SJCRH30 (cell line): ENCODE measurements around the gene PCBP4. TPM values are rescaled to one million over a fixed set of nuclear protein-coding genes. Genes with fewer than 3 reads are reported as not detected.
A peak's percentile ranks its signal among the peaks of the same experiment; 100 is the strongest.
"Not testable (repeated sequence)": the region's sequence is repeated elsewhere in the genome, so short reads cannot be mapped to it uniquely, and the experiment has no call there.

Experiments
- DNase-seq, 2 experiments: peaks; one replicate each; pipeline ENCODE4 v3.0.0-alpha.2; 2015 to 2020
- H3K27ac ChIP-seq: fragments of 250-450 bp; sonication (Bioruptor Pico); 2 replicates; pipeline ENCODE4 v1.5.1; 2020; ENCODE audit warnings: mild to moderate bottlenecking, moderate library complexity
- H3K27me3 ChIP-seq: fragments of 250-450 bp; sonication (Bioruptor Pico); 2 replicates; pipeline ENCODE4 v1.5.1; 2020; ENCODE audit warnings: mild to moderate bottlenecking, moderate library complexity
- H3K36me3 ChIP-seq: fragments of 250-450 bp; sonication (Bioruptor Pico); 2 replicates; pipeline ENCODE4 v1.5.1; 2020; ENCODE audit warnings: mild to moderate bottlenecking, moderate library complexity
- H3K4me1 ChIP-seq: fragments of 250-450 bp; sonication (Bioruptor Pico); 2 replicates; pipeline ENCODE4 v1.5.1; 2020; ENCODE audit warnings: mild to moderate bottlenecking, moderate library complexity
- H3K4me3 ChIP-seq: fragments of 250-450 bp; sonication (Bioruptor Pico); 2 replicates; pipeline ENCODE4 v1.5.1; 2020; ENCODE audit warnings: mild to moderate bottlenecking, moderate library complexity
- H3K9me3 ChIP-seq: fragments of 250-450 bp; sonication (Bioruptor Pico); replicated peaks from 2 replicates; pipeline ENCODE4 v1.5.1; 2020; ENCODE audit warnings: mild to moderate bottlenecking, moderate library complexity
- total RNA-seq: library from RNA; depleted of rRNA; stranded (reverse); fragments of >200 nt; shearing (Covaris generic); gene quantifications from 2 replicates; pipeline ENCODE4 v1.2.3, GENCODE V29; 2014

PCBP4 gene
- total RNA-seq, 1 experiment from 2014 or later: 178 TPM

DNA sequence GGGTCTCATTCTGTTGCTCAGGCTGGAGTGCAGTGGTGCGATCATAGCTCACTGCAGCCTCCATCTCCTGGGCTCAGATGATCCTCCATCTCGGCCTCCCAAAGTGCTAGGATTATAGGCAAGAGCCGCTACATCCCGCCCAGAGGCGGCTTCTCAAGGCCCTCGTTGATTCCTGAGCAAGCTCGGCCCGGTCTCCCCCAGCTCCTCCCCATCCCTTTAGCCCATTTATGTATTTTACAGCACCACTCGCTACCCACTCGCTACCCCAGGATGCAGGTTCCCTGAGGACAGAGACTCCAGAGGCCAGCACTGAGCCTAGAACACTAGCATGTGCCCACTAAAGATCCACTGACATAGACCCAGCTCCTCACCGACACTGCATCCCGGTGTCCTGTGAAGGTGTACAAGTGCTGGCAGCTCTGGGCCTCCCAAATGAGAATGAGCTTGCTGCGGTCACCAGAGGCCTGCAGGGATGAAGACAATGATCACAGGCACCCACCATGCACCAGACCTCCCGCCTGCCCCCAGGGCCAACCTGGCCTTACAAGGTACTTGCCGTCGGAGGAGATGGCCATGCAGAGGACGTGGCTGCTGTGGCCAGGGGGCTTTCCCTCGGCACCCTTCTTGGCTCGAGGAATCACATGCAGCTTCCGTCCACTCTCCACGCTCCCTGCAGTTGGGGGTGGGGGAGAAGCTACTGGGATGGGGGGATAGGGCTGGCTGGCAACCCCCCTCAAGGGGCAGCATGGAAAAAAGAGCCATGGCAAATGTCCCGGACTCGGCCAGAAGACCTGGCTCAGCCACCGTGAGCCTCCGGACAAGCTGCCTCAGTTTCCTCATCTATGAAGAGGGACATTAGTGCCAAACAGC, 31.1 kb downstream of the PCBP4 start:
- DNase-seq: no peak
- peaks cover 38% of the 10 kb centered on the region for H3K36me3 ChIP-seq
- H3K4me3 ChIP-seq: no peak overlapping the region
- H3K27me3 ChIP-seq: no peaks in the 10 kb centered on the region
- H3K4me1 ChIP-seq: 0 out of 2 replicates have a peak, but pooled peaks cover 3% of the 10 kb centered on the region
- H3K9me3 ChIP-seq: no peaks in the 10 kb centered on the region
- H3K27ac ChIP-seq: no peak overlapping the region

- Histone ChIP-seq H3K4me1 (no peaks in the 10 kb centered on the region), H3K36me3 (peaks cover 40% of the 10 kb centered on the region), H3K27me3 (no peaks in the 10 kb centered on the region), H3K4me3 (no peak overlapping the region), H3K27ac (no peak overlapping the region), H3K9me3 (no peaks in the 10 kb centered on the region)
- DNase-seq: no peak
Measured at GRCh38 chr3:51934991-51935885, 32.0 kb downstream of the PCBP4 start.

DNA sequence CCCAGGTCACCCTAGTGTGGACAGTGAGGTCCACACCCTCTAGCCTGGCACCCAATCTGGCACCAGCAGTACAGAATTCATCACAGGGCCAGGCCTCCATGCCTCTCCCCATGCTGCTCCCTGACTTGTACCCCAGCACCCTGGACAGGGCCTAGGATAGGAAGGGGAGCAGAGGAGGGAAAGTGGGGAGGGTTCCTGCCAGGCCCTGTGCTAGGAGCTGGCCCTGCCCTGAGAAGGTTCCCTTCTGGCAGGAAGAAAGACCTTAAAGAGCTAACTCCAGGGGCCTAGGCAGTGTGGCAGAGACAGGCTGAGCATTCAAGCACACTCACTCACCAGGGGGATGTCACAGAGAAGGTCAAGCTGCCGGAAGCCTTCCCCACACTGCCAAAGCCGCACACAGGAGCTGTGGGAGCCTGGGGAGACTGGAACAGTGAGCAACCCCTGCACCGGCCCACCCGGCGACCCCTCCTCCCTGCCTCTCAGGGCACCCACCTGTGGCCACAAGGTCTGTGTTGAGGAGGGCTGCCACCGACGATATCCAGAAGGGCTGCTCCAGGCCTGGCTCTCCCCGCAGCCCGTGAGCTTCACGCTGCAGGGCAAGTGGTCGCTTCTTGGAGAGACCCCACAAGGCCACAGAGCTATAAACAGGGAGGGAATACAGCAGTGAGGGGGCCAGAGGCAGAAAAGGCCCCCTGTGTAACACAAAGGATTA, 33.0 kb downstream of the PCBP4 start:
- no peak for DNase-seq
- Histone ChIP-seq H3K27ac (no peak overlapping the region), H3K27me3 (no peaks in the 10 kb centered on the region), H3K9me3 (no peaks in the 10 kb centered on the region), H3K4me3 (no peak overlapping the region), H3K4me1 (no peaks in the 10 kb centered on the region), H3K36me3 (peaks cover 40% of the 10 kb centered on the region)

DNA sequence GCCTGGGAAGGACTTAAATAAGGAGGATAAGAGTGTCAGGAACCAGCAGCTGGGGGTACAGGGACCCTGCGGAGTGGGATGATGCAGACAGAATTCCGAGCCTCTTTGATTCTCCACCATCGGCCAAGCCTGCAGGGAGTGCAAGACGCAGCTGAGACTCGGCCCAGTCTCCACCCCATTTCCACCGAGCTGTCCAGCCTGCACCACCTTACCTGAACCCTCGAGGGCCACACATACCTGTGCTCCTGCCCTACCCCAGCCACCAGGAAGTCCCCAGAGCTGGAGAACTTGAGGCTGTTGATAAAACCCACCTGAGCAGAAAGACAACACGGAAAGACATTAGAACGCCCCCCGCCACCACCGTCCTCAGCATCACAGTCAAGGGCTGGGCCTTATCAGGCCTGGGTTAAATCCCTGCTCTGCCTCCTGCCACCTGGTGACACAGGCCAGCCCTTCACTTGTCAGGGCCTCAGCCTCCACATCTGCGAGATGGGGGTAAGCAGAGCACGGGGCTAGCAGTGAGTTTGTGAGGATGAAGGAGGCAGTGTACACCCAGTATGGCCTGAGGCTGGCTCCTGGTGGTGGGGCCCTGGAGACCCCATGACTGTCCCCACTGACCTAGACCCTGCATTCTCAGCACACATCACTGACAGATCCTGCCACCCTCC, 33.6 kb downstream of the PCBP4 start:
- H3K36me3 ChIP-seq: peaks cover 40% of the 10 kb centered on the region
- no peak overlapping the region for H3K4me3 ChIP-seq
- H3K9me3 ChIP-seq: no peaks in the 10 kb centered on the region
- H3K4me1 ChIP-seq: no peaks in the 10 kb centered on the region
- no peaks in the 10 kb centered on the region for H3K27me3 ChIP-seq
- no peak for DNase-seq
- H3K27ac ChIP-seq: no peak overlapping the region

- peaks cover 40% of the 10 kb centered on the region for H3K36me3 ChIP-seq
- H3K27ac ChIP-seq: no peak overlapping the region
- no peaks in the 10 kb centered on the region for H3K9me3 ChIP-seq
- no peak for DNase-seq
- H3K4me3 ChIP-seq: no peak overlapping the region
- H3K4me1 ChIP-seq: no peaks in the 10 kb centered on the region
- no peaks in the 10 kb centered on the region for H3K27me3 ChIP-seq
Measured at GRCh38 chr3:51932471-51933370, 34.5 kb downstream of the PCBP4 start.

DNA sequence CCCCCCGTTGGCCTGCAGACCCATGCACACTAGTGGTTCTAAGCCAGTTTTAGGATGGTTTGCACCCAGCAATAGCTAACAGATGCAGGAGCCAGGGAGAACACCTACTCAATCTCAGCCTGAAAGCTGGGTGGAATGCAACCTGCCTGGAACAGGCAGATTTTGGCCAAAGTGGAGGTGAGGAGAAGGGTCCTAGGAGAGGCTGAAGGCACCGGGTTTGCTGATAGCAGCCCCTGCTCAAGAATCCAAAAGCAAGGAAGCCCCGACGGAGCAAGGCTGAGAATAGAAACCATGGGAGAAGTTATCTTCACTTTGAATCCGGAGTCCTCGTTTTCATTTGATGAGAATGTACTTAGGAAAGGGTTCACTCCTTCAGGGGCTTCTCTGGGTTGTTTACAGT, 35.5 kb downstream of the PCBP4 start:
- Histone ChIP-seq H3K4me3 (no peak overlapping the region), H3K9me3 (no peaks in the 10 kb centered on the region), H3K27me3 (no peaks in the 10 kb centered on the region), H3K27ac (no peak overlapping the region), H3K4me1 (no peaks in the 10 kb centered on the region), H3K36me3 (peaks cover 36% of the 10 kb centered on the region)
- DNase-seq: no peak

DNA sequence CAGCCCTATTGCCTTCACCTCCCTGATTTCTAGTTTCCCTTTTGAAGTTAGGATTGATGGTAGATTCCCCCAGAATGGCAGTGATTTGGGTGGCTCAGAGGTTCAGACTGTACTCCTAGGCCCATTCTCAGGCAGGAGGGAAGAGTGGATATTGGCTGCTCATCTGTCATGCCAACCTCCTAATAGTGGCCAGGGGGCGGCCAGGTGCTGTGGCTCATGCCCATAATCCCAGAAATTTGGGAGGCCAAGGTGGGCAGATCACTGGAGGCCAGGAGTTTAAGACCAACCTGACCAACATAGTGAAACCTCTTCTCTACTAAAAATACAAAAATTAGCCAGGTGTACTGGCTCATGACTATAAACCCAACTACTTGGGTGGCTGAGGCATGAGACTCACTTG, 36.8 kb downstream of the PCBP4 start:
- Histone ChIP-seq H3K4me1 (no peaks in the 10 kb centered on the region), H3K27ac (no peak overlapping the region), H3K4me3 (no peak overlapping the region), H3K36me3 (peaks cover 24% of the 10 kb centered on the region; the same call in 1 of the 2 replicates), H3K27me3 (no peaks in the 10 kb centered on the region), H3K9me3 (no peaks in the 10 kb centered on the region)
- DNase-seq: no peak

GRCh38 chr3:51929420-51930003, 37.7 kb downstream of the PCBP4 start:
- Histone ChIP-seq H3K36me3 (peaks cover 18% of the 10 kb centered on the region; the same call in 1 of the 2 replicates), H3K27me3 (no peaks in the 10 kb centered on the region), H3K4me1 (no peaks in the 10 kb centered on the region), H3K9me3 (no peaks in the 10 kb centered on the region), H3K4me3 (no peak overlapping the region), H3K27ac (no peak overlapping the region)
- peak in 1 of 2 experiments; percentile 53 for DNase-seq

- not testable (repeated sequence) for H3K27ac ChIP-seq, H3K4me3 ChIP-seq, DNase-seq, H3K9me3 ChIP-seq, H3K27me3 ChIP-seq, H3K4me1 ChIP-seq
- peaks cover 14% of the 10 kb centered on the region; the same call in 1 of the 2 replicates for H3K36me3 ChIP-seq
Measured at GRCh38 chr3:51928981-51929380, 38.3 kb downstream of the PCBP4 start.

- no peaks in the 10 kb centered on the region for H3K9me3 ChIP-seq
- H3K27me3 ChIP-seq: no peaks in the 10 kb centered on the region
- peaks cover 11% of the 10 kb centered on the region; the same call in 1 of the 2 replicates for H3K36me3 ChIP-seq
- no peak for DNase-seq
- H3K4me3 ChIP-seq: no peak overlapping the region
- no peaks in the 10 kb centered on the region for H3K4me1 ChIP-seq
- no peak overlapping the region for H3K27ac ChIP-seq
Measured at GRCh38 chr3:51928438-51928837, 38.8 kb downstream of the PCBP4 start.

DNA sequence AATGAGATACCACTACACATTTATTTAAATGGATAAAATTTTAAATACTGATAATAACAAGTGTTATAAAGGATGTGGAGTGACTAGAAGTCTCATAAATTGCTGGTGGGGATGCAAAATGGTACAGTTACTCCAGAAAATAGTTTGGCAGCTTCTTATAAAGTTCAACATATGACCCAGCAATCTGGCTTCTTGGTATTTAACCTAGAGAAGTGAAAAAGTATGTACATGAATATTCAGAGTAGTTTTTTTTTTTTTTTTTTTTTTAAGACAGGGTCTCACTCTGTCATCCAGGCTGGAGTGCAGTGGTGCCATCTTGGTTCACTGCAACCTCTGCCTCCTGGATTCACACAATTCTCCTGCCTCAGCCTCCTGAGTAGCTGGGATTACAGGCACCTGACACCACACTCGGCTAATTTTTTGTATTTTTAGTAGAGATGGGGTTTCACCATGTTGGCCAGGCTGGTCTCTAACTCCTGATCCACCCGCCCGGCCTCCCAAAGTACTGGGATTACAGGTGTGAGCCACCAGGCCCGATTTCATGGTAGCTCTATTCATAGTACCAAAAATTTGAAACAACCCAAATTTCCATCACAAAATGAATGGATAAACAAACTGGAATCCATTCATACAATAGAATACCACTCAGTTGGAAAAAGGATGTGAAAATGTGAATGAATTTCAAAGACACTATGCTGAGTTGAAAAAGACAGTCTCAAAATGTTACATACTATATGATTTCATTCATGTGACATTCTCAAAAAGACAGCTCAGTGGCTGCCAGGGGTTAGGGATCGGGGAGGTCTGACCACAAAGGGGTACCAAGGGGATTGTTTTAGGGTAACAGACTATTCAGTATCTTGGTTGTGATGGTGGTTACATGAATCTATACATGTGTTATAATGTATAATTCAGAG, 39.9 kb downstream of the PCBP4 start:
- Histone ChIP-seq H3K27ac (no peak overlapping the region), H3K4me1 (no peaks in the 10 kb centered on the region), H3K9me3 (no peaks in the 10 kb centered on the region), H3K4me3 (no peak overlapping the region), H3K36me3 (peaks cover 3% of the 10 kb centered on the region; the same call in 1 of the 2 replicates), H3K27me3 (no peaks in the 10 kb centered on the region)
- DNase-seq: no peak

- Histone ChIP-seq H3K9me3 (no peaks in the 10 kb centered on the region), H3K27me3 (no peaks in the 10 kb centered on the region), H3K4me3 (no peak overlapping the region), H3K36me3 (no peaks in the 10 kb centered on the region), H3K27ac (no peak overlapping the region), H3K4me1 (no peaks in the 10 kb centered on the region)
- DNase-seq: no peak
Measured at GRCh38 chr3:51921081-51921578, 46.1 kb downstream of the PCBP4 start.
